HG03064 (cell line): ENCODE results near the gene RPL38.

Source experiments
- ATAC-seq: cut with Tn5 transposase; IDR thresholded peaks from one replicate; pipeline ENCODE4 v1.9.1; 2021; ENCODE audit warnings: low read depth; ENCODE audit not compliant: unreplicated experiment

Gene RPL38

DNA sequence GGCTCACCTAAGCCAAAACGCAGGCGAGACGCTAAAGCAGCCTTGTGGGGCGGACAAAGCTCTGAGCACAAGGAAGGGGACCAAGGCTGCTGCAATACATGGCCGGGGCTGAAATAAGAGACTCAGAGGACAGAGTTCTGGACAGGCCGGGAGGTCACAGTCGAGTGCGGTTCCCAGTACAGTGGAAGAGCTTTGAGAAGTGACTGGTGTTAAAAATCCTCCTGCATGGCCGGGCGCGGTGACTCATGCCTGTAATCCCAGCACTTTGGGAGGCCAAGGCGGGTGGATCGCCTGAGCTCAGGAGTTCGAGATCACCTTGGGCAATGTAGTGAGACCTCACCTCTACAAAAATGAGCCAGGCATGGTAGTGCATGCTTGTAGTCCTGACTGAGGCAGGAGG, 20.4 kb downstream of the RPL38 start:
- no peak for ATAC-seq

DNA sequence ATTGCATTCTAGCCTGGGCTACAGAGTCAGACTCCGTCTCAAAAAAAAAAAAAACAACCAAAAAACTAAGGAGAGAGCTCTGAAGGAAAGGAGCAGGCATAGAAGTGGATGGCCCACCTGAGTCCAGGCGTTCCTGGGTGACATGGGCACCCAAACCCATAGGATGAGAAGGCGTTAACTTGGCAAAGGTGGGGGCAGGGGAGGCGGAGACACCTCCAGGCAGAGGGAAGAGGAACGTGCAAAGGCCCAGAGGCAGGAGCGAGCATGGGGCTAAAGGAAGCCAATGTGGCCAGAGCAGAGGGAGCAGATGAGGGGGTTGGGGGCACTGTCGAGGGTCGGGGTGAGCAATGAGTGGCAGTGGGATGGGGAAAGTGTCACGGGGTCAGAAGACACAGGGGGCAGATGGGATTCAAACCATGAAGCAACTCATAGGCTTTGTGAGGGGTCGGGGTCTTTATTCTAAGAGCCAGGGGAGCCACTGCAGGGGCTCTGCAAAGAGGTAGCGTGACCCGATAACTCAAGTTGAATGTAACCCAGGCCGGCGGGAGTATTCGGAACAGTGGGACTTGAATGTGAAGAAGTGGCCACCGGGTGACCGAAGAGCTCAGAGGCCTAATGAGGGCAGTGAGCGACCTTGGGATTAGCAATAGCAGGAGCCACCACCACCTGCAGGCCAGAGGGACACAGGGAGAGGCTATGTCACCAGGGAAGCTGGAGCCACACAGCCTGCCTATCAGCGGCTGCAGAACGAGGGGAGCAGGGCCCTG, 21.7 kb downstream of the RPL38 start:
- no peak for ATAC-seq

DNA sequence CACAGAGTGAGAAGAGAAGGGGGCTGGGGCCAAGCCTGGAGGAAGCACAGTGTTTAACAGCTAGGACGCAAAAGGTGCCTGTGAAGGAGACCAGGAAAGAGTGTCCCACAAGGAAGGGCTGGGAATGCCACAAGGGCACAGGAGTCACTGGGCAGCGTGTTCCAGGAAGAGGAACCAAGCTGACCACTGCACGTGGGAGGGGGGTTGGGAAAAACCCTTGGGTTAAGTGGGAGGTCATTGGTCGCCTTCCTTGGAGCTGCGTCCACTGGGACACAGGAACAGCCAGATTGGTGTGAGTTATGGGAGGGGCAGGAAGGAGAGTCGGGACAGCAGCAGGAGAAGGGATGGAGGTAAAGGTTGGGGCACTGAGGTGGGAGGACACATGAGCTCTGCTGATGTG, 22.8 kb downstream of the RPL38 start:
- ATAC-seq: no peak

DNA sequence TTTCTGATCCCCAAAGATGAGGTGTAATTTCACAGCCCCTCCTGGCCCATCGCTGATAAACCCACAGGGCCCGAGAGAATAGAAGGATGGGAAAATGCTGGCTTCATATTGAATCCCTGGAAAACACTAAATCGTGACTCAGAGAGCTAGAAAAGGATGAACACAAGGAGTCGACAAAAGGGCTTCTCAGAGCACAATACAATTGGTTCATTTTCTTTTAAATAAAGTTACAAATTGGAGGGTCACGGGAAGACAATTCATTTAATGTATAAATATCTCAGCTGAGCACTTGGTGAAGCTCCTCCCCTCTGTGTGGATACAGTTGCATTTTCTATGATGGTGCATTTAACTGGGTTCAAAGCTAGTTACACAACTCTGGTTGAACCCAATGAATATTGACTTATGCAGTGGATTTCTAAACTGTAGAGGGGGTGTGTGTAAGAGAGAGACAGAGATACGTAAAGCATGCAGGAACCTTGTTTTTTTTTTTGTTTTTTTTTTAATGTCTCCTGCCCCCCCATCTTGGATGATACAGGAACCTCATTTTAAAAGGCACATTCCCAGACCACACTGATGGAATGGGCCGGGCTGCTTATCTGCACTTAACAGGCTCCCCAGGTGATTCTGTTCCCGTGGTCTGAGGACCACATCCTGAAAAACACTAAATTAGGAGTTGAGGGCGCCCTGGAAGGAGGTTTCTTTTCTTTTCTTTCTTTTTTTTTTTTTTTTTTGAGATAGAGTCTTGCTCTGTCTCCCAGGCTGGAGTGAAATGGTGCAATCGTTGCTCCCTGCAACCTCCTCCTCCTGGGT, 24.0 kb downstream of the RPL38 start:
- no peak for ATAC-seq

DNA sequence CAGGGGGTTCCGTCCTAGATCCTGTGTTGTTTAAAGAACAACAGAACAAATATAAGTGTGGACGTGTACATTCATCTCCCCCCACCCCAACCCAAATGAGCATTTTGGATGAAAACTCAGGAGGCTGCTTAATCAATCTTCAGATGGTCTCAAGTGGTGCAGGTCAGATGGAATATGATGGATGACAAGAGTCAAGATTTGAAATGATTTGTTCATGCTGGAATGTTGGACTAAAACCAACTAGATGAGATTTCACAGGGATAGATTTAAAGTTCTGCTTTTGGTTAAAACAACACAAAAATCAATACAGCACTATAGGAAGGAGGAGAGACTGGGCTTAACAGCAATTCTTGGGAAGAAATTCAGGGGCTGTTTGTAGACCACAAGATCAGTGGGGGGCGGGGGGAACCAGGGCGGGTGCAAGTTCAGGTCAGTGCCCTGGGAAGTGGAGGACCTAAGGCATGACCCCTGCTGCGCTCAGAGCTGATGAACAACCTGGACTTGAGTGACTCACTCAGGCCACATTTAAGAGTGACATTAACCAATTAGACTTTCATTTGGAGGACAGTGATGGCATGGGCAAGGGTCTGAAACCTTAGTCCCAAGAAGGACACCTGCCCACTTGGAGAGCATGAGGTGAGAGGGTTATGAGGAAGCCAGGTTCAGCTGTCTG, 25.0 kb downstream of the RPL38 start:
- ATAC-seq: no peak

DNA sequence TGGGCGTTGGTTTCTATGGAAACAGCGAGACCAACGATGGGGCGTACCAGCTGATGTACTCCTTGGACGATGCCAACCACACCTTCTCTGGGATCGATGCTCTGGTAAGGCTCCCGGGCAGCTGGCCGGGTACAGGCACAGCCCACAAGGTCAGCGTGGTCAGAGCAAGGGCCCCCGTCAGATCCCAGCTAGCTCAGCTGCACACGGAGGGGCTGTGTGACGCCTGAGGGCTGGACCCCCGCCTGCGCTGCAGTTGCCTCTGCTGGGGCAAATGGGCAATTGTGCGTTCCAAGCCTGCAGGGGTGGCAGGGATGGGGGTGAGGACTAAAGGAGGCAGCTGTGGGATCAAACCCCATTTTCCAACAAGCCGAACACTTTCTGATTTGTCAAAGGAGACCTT, 27.4 kb downstream of the RPL38 start:
- no peak for ATAC-seq

DNA sequence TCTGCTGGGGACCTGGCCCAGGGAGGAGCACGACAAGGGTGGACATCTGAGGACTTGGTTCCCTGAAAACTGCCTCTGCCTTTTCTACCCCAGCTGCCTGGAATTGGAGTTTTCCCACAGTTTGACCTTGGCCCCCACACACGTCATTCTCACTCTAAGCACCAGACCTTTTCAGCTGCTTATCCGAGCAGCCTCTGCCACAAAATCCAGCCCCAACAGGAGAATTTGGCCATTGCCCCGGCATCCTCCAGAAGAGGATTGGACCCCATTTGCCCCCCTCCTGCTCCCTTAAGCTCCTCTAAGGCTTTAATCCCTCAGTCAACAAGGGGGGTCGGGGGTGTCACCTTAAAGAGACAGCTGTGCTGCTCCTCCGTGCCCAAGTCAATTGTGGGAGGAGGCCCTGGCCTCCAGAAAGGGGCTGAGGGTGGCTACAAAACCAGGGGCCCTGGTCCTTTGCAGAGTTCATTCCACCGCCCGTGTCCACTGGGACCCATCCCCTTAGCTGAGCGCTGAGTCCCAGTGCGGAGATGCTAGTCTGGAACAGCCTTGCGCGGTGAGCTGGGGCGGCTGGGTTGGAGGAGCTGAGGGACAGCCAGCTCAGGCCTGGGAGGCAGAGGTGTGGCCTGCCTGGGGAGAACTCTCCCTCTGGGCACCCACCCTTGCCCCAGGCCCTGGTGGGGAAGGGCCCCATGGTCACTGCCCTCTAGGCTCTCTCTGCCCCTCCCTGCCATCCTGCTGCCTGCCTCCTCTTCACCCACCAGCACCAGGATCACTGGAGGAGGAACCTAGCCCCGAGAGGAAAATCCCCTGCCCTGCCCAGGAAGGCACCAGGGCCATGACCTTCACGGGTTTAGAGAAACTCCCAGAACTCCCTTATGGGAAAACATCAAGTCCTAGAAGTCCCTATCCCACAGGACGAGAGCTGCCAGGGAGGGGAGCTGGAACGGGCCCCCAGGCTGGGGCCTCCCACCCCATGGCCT, 28.7 kb downstream of the RPL38 start:
- ATAC-seq: no peak

DNA sequence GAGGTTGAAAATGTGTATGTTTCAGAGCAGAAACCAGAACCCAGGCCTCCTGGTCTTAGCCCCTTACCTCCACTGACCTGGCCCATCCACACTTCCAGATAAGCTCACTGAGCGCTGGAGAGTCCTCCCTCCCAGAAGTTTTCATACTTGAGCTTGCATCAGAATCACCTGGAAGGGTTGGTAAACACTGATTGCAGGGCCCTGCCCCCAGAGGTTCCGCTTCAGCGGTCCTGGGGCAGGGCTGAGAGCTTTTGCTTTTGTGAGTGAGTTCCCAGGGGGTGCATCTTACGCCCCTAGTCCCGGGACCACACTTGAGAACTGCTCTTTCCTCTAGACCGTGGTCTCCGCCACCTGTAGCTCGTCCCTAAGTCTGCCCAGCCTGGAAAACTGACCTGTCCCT, 30.5 kb downstream of the RPL38 start:
- no peak for ATAC-seq

DNA sequence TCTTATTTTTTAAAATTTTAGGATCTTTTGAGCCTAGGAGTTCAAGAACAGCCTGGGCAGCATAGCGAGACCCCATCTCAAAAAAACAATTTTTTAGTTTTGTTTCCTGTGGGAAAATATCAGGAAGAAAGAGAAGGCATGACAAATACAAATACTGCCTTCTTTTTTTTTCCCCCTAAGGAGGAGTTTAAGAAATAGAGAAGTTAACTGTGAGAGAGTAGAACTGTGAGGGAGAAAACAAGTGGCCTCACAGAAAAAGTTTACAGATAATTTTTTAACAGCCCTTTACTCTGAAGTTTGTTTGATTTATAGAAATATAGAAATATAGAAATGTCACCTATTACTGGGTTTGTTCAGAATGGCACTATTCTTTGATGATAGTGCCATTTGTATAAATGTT, 31.0 kb downstream of the RPL38 start:
- no peak for ATAC-seq

DNA sequence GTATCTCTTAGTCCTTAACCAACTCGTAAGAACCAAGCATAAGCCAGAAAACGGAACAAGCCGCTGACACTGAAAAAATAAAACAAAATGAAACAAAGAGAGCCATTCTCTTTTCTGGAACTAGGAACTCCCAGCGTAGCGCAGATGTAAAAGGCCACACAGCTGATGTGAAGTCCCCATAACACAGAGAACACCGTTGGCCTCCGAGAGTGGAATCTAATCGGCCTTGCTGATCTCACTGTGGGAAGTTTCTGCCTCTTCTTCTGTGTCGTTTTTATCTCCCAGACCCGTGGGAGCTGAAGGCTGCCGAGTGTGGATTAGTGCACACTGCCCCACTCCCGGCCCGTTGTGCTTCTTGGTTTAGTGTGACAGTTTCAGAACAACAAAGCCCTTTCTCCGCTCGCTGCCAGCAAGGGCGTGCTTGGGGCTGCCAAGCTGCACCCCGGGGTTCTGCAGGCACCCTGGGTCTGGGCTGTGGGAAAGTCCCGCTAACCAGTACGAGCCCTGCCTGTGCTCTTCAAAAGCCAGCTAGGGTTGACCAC, 31.6 kb downstream of the RPL38 start:
- ATAC-seq: no peak

DNA sequence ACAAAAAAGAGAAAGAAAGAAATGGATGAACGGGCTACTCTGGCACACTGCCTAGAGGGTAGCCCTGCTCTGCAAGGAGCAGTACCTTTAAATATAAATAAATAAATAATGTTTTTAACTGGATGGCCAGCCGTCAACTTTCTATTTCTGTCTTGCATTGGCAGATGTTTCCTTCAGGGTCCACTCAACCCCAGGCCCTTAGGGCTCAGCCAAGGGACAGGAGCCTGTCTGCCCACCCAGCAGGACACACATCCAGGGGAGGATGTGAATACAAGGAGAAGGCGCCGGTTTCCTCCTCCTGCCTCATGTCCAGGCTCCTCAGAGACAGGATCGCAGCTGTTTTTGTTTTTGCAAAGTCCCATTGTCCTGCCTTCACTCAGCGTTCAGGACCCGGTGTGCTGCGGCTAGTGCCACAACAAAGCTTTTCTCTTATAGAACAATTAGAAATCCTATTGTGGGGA, 32.5 kb downstream of the RPL38 start:
- no peak for ATAC-seq

DNA sequence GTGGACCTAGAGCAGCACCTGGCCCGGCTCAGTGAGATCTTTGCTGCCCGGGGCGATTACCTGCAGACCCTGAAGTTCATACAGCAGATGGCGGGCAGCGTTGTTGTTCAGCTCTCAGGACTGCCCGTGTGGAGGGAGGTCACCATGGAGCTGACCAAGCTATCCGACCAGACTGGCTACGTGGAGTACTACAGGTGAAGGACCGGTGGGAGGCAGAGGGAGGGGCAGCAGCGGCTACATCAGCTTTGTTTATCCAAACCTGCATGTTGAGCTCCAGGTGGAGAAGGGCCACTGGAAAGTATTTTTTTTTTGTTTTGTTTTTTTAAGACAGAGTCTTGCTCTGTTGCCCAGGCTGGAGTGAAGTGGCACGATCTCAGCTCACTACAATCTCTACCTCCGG, 33.8 kb downstream of the RPL38 start:
- ATAC-seq: no peak

DNA sequence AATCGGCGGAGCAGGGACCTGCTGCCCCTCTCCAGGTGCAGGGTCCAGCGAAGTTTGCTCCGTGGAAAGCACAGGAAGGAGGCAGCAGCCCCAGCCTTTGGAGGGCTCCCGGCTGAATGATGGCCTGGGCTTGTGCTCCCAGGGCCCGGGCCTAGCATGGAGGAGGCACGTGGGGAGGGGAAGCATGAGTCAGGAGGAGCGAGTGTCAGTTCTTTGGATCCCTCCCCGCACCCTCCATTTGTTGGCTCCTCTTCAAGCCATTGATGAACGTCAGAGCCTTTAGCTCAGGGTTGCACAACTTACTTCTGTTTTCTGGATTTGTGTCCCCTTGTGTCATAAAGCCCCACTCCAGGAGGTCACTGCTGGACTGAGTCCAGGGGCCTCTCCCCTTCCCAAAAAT, 35.7 kb downstream of the RPL38 start:
- no peak for ATAC-seq

DNA sequence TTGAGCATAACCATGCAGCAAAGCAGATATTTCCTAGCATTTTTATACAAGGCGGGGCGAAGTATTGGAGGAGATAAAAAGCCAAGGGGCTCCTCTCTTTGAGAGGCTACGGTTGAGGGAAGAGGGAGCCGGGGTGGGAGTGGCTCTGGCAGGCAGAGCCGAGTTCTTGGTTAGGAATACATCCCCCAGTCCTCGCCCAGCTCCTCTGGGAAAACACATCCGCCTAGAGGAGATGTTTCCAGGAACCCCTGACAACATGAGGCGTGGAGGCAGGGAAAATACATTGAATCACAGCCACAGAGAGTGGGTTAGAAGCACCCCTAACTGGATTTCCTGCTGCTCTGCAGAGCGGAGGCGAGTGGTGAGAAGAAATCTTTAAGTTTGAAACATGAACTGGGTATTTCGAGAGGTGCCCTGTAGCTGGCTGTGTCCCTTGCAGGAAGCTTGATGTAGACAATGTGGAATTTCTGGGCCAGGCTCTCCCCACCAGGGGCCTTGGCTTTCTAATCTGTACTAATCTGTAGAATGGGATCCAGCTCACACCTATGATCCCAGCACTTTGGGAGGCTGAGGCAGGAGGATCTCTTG, 37.2 kb downstream of the RPL38 start:
- ATAC-seq: no peak

DNA sequence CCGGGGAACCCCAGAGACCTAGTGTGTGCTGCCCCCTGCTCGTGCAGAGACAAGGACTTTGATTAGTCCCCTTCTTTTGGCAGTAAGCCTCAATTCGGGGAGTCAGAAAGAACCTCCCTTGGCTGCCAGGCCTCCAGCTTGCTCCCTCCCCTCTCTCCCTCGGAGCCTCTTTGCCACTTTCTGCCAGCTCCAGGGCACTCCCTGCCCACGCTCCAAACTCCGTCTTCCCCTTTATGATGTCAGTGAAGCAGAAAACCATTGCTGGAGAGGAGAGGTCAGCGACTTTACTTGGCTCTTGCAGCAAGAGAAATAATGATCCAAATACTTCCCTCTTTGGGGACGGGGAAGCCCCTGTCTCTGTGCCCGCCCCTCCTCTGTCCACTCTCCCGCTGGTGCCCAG, 38.0 kb downstream of the RPL38 start:
- no peak for ATAC-seq

DNA sequence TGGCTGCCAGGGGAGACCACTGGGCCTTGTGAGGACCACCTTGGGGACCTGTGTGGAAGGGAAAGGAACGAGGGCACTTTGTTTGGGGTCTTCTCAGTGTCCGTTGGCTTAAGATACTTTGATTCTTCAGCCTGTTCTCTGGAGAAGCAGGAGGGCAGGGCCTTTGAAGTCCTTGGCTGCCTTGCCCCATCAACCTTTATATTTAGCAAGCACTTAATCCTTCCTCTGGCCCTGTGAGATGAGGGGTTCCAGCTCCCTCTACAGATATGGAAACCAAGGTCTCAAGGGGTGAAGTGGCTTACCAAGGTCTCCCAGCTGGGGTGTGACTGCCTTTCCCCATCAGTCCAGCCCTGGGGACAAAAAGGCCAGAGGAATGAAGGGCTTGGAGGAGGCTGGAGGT, 38.4 kb downstream of the RPL38 start:
- ATAC-seq: no peak

DNA sequence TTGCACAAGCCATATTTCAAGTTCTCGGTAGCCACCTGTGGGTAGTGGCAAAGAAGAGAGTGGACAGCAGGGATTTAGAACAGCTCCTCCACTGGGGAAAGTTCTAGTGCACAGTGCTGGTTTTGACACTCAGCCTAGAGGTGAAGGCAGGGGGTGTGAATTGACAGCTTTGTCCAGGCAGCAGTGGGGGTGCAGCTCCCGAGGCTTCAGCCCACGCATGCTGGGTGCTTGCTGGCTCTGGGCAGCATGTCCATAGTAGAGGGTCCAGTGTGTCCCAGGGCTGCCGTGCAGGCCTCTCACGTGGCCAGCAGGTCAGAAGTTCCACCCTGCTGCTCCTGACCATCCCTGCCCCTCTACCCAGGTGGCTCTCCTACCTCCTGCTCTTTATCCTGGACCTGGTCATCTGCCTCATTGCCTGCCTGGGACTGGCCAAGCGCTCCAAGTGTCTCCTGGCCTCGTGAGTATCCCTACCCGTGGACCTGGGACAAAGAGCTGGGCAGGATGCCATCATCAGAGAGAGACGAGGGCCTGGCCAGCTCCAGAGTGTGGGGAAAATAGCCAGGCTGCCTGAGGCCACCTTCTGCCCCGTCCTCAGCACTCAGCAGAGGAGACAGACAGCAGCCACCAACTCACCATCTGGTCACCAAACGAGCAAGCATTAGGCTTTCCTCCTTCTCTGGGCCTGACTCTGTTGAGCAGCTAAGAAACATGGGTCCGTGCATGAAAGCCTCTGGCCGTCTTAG, 39.7 kb downstream of the RPL38 start:
- no peak for ATAC-seq

DNA sequence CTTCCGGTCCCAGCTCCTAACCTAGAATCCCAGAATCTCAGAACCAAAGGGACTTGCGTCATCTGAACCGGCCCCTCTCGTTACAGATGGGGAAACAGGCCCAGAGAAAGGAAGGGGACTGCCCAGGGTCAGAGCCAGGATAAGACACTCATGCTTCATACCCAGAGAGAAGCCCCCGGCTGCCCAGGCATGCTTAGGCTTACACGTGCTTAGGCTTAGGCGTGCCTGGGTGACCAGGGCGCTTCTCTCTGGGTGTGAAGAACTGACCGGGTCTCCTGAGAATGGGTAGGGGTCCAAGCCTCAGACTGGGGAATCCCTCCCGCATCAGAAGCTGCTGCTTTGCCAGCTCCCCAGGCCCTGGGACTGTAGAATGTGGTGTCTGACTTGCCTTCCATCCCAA, 40.6 kb downstream of the RPL38 start:
- no peak for ATAC-seq

DNA sequence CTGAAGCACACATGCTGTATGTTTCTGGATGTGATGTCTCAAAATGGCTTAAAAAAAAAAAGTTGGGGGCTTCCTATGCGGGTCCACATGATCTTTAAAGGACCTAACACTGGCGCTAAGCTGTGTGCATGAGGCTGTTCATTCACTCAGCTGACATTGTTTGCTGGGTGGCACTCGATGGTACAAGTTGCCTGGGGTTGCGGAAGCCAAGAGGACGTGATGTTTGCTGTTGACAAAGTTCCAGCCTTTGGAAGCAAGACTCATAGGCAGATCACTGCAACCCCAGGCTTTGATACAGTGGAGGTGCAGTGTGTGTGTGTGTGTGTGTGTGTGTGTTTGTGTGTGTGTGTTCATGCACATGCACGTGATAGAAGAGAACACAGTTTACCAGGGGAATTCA, 41.1 kb downstream of the RPL38 start:
- no peak for ATAC-seq
